Measurements from ENCODE around the gene DTWD2. TPM values are rescaled to one million over a fixed set of nuclear protein-coding genes. Genes with fewer than 3 reads are reported as not detected.

The DTWD2 gene
- total and polyA plus RNA-seq, 7 donors, result 2.4 to 10.4 (median 5.3) TPM

GRCh38 chr5:119032656-119033055, 44.3 kb upstream of the DTWD2 start:
- no peak for DNase-seq
- H3K27me3 ChIP-seq, result no peaks in the 10 kb centered on the region
- no peak overlapping the region for H3K27ac ChIP-seq
- intact Hi-C loops (cut with DNase I), result no loop called here
- no peak for TF ChIP-seq POLR2AphosphoS5 (IDR thresholded peaks at IDR 0.05)
- TF ChIP-seq POLR2A (IDR thresholded peaks at IDR 0.05), result no peak
- no peak for TF ChIP-seq CTCF (IDR thresholded peaks at IDR 0.05)
- TF ChIP-seq EP300 (IDR thresholded peaks at IDR 0.05), result no peak
- no peaks in the 10 kb centered on the region for H3K4me1 ChIP-seq
- 57 to 88% methylated on average over 3 of the region's 3 CpGs for WGBS, 2 donors
- H3K36me3 ChIP-seq, result no peaks in the 10 kb centered on the region
- no peak overlapping the region for H3K4me3 ChIP-seq
- H3K9me3 ChIP-seq, result no peaks in the 10 kb centered on the region

GRCh38 chr5:119031905-119032304, 43.6 kb upstream of the DTWD2 start:
- no peak for DNase-seq
- no peaks in the 10 kb centered on the region for H3K9me3 ChIP-seq
- WGBS, 2 donors, result 73 to 87% methylated on average over 4 of the region's 4 CpGs
- H3K36me3 ChIP-seq, result no peaks in the 10 kb centered on the region
- H3K27me3 ChIP-seq, result no peaks in the 10 kb centered on the region
- H3K4me1 ChIP-seq, result no peaks in the 10 kb centered on the region
- TF ChIP-seq POLR2AphosphoS5 (IDR thresholded peaks at IDR 0.05), result no peak
- no peak for TF ChIP-seq POLR2A (IDR thresholded peaks at IDR 0.05)
- TF ChIP-seq CTCF (IDR thresholded peaks at IDR 0.05), result no peak
- no peak for TF ChIP-seq EP300 (IDR thresholded peaks at IDR 0.05)
- no peak overlapping the region for H3K27ac ChIP-seq
- no peak overlapping the region for H3K4me3 ChIP-seq
- intact Hi-C loops (cut with DNase I), result no loop called here

GRCh38 chr5:119031011-119031886, 42.9 kb upstream of the DTWD2 start:
- intact Hi-C loops (cut with DNase I), result no loop called here
- no peak for DNase-seq
- WGBS, 2 donors, result 50 to 82% methylated on average over 5 of the region's 5 CpGs

GRCh38 chr5:119028575-119028974, 40.2 kb upstream of the DTWD2 start:
- TF ChIP-seq EP300 (IDR thresholded peaks at IDR 0.05) (no peak), CTCF (IDR thresholded peaks at IDR 0.05) (no peak), POLR2AphosphoS5 (IDR thresholded peaks at IDR 0.05) (no peak), POLR2A (IDR thresholded peaks at IDR 0.05) (no peak)
- H3K4me1 ChIP-seq, result no peaks in the 10 kb centered on the region
- H3K9me3 ChIP-seq, result peaks cover 0 to 5% (median 2%) of the 10 kb centered on the region in 4 donors
- H3K27ac ChIP-seq, result no peak overlapping the region
- H3K4me3 ChIP-seq, result no peak overlapping the region
- no peak for DNase-seq
- WGBS, 2 donors, result 70 to 91% methylated on average over 5 of the region's 5 CpGs
- intact Hi-C loops (cut with DNase I), result no loop called here
- no peaks in the 10 kb centered on the region for H3K27me3 ChIP-seq
- no peaks in the 10 kb centered on the region for H3K36me3 ChIP-seq

More at GRCh38 chr5:119031011-119031886, 42.9 kb upstream of the DTWD2 start:
- Histone ChIP-seq H3K27me3 (no peaks in the 10 kb centered on the region), H3K36me3 (no peaks in the 10 kb centered on the region), H3K4me1 (no peaks in the 10 kb centered on the region), H3K4me3 (no peak overlapping the region), H3K27ac (no peak overlapping the region), H3K9me3 (no peaks in the 10 kb centered on the region)
- TF ChIP-seq POLR2AphosphoS5 (IDR thresholded peaks at IDR 0.05), result no peak
- TF ChIP-seq EP300 (IDR thresholded peaks at IDR 0.05), result no peak
- TF ChIP-seq CTCF (IDR thresholded peaks at IDR 0.05), result no peak
- TF ChIP-seq POLR2A (IDR thresholded peaks at IDR 0.05), result no peak
